ENCODE measurements around the gene OVOL2.

DNA sequence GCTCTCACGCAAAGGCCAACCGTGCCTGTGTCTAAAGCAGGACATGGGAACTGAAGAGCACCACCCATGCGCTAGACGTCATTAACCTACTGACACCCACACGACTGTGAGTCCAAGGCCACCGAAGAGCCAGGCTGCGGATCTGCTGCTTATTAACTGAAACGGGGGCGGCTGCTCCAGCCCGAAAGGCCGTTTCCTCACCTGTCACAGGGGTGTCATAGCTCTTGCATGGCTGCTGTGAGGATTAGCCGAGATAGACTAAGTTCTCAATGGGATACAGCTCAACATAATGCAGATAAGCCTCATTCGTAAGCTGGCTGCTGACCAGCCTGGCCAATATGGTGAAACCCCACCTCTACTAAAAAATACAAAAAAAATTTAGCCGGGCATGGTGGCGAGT lies 26.7 kb downstream of the OVOL2 start:
- TF ChIP-seq, protein P1, sequence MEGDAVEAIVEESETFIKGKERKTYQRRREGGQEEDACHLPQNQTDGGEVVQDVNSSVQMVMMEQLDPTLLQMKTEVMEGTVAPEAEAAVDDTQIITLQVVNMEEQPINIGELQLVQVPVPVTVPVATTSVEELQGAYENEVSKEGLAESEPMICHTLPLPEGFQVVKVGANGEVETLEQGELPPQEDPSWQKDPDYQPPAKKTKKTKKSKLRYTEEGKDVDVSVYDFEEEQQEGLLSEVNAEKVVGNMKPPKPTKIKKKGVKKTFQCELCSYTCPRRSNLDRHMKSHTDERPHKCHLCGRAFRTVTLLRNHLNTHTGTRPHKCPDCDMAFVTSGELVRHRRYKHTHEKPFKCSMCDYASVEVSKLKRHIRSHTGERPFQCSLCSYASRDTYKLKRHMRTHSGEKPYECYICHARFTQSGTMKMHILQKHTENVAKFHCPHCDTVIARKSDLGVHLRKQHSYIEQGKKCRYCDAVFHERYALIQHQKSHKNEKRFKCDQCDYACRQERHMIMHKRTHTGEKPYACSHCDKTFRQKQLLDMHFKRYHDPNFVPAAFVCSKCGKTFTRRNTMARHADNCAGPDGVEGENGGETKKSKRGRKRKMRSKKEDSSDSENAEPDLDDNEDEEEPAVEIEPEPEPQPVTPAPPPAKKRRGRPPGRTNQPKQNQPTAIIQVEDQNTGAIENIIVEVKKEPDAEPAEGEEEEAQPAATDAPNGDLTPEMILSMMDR (IDR thresholded peaks at IDR 0.05), result no peak
- TF ChIP-seq POLR2A (IDR thresholded peaks at IDR 0.05), result no peak
- no peak for TF ChIP-seq POLR2AphosphoS5 (IDR thresholded peaks at IDR 0.05)
- TF ChIP-seq EP300 (IDR thresholded peaks at IDR 0.05), result no peak

All from upper lobe of left lung (tissue), 4 donors.